ENCODE measurements around the gene ACBD5.

Gene ACBD5

GRCh38 chr10:27242951-27243551 is 2.5 kb upstream of the ACBD5 start (continued):
- TF ChIP-seq ZNF311 (tag by site-specific recombination; IDR thresholded peaks at IDR 0.05; ENCODE audit: borderline replicate concordance) (no peak), ZNF155 (tag by site-specific recombination; IDR thresholded peaks at IDR 0.05) (no peak), ZNF302 (tag by site-specific recombination; IDR thresholded peaks at IDR 0.05; ENCODE audit: low read depth) (no peak), ZNF585B (tag by site-specific recombination; IDR thresholded peaks at IDR 0.05) (no peak), ZNF558 (tag by site-specific recombination; IDR thresholded peaks at IDR 0.05) (no peak), ZFP3 (tag by site-specific recombination; IDR thresholded peaks at IDR 0.05; ENCODE audit: low read depth) (no peak), ZNF324 (tag by site-specific recombination; IDR thresholded peaks at IDR 0.05) (no peak), ZNF391 (tag by site-specific recombination; IDR thresholded peaks at IDR 0.05; ENCODE audit: borderline replicate concordance, low read depth) (no peak), ZNF626 (tag by site-specific recombination; IDR thresholded peaks at IDR 0.05) (no peak), ZNF26 (tag by site-specific recombination; IDR thresholded peaks at IDR 0.05) (no peak), ZNF658 (tag by site-specific recombination; IDR thresholded peaks at IDR 0.05) (no peak), PRDM1 (tag by site-specific recombination; IDR thresholded peaks at IDR 0.05) (peak; percentile 84), ZNF239 (tag by site-specific recombination; IDR thresholded peaks at IDR 0.05) (no peak), ZNF398 (tag by site-specific recombination; IDR thresholded peaks at IDR 0.05) (peak; percentile 76), SP3 (tag by site-specific recombination; IDR thresholded peaks at IDR 0.05) (no peak), YY2 (tag by site-specific recombination; IDR thresholded peaks at IDR 0.05) (0 out of 2 replicates have a peak, but pooled peaks have one; percentile 14), ZNF16 (tag by site-specific recombination; IDR thresholded peaks at IDR 0.05; ENCODE audit: low read depth) (no peak), GLIS1 (tag by site-specific recombination; IDR thresholded peaks at IDR 0.05) (peak; percentile 60), ZBTB1 (tag by site-specific recombination; IDR thresholded peaks at IDR 0.05) (no peak), ZNF211 (tag by site-specific recombination; IDR thresholded peaks at IDR 0.05; ENCODE audit: low read depth) (no peak), ZNF639 (tag by site-specific recombination; IDR thresholded peaks at IDR 0.05) (no peak), ZNF280C (tag by site-specific recombination; IDR thresholded peaks at IDR 0.05) (no peak), GLI4 (tag by site-specific recombination; IDR thresholded peaks at IDR 0.05) (no peak), ZNF266 (tag by site-specific recombination; IDR thresholded peaks at IDR 0.05; ENCODE audit: low read depth) (no peak), SALL2 (tag by site-specific recombination; IDR thresholded peaks at IDR 0.05; ENCODE audit: borderline replicate concordance) (no peak), GLI2 (tag by site-specific recombination; IDR thresholded peaks at IDR 0.05; ENCODE audit: borderline replicate concordance, low read depth) (no peak), ZNF37A (tag by site-specific recombination; IDR thresholded peaks at IDR 0.05) (no peak), AEBP2 (tag by site-specific recombination; IDR thresholded peaks at IDR 0.05; ENCODE audit: borderline replicate concordance) (no peak), INSM2 (tag by site-specific recombination; IDR thresholded peaks at IDR 0.05) (no peak), ZNF140 (tag by site-specific recombination; IDR thresholded peaks at IDR 0.05) (no peak), ZNF521 (tag by site-specific recombination; IDR thresholded peaks at IDR 0.05) (no peak), ZNF214 (tag by site-specific recombination; IDR thresholded peaks at IDR 0.05; ENCODE audit: borderline replicate concordance) (no peak)
